ENCODE data around the gene CARS1.

The CARS1 gene

GRCh38 chr11:3007404-3008010 lies 49.7 kb downstream of the CARS1 start:
- DNase-seq: no peak

GRCh38 chr11:3006505-3007260 lies 50.5 kb downstream of the CARS1 start:
- DNase-seq: no peak

GRCh38 chr11:3004481-3004880 lies 52.7 kb downstream of the CARS1 start:
- DNase-seq: no peak

- DNase-seq: no peak
Measured at GRCh38 chr11:3003396-3004231, 53.6 kb downstream of the CARS1 start.

GRCh38 chr11:3002871-3003270 lies 54.4 kb downstream of the CARS1 start:
- no peak for DNase-seq

- DNase-seq: no peak
Measured at GRCh38 chr11:3002351-3002861, 54.8 kb downstream of the CARS1 start.

GRCh38 chr11:3001496-3001895 lies 55.7 kb downstream of the CARS1 start:
- DNase-seq: no peak

GRCh38 chr11:3000032-3000961 lies 56.9 kb downstream of the CARS1 start:
- DNase-seq: no peak

GRCh38 chr11:2999464-2999998 lies 57.7 kb downstream of the CARS1 start:
- DNase-seq: no peak

GRCh38 chr11:2998073-2998850 lies 59.0 kb downstream of the CARS1 start:
- DNase-seq: no peak

GRCh38 chr11:2997406-2997805 lies 59.8 kb downstream of the CARS1 start:
- no peak for DNase-seq

GRCh38 chr11:2996976-2997375 lies 60.2 kb downstream of the CARS1 start:
- no peak for DNase-seq

- no peak for DNase-seq
Measured at GRCh38 chr11:2995893-2996554, 61.2 kb downstream of the CARS1 start.

- no peak for DNase-seq
Measured at GRCh38 chr11:2995031-2995561, 62.1 kb downstream of the CARS1 start.

GRCh38 chr11:2994336-2994730 lies 62.9 kb downstream of the CARS1 start:
- no peak for DNase-seq

GRCh38 chr11:2992997-2993325 lies 64.3 kb downstream of the CARS1 start:
- DNase-seq: peak in 1 of 2 experiments; percentile 56

- DNase-seq: peak; percentile 97
Measured at GRCh38 chr11:2992234-2992996, 64.8 kb downstream of the CARS1 start, which contains the start of gene NAP1L4. Gene NAP1L4, minus strand, starts transcription at chr11:2992329. Its CDS starts 13,109 bp downstream, at chr11:2979220.

- DNase-seq: peak; percentile 26 to 45
Measured at GRCh38 chr11:2991452-2992233, 65.6 kb downstream of the CARS1 start.

Measured in Kasumi-1 (cell line).